SU-DHL-6 (cell line): ENCODE results near the gene ATP5F1D.

Experiments
- H2AFZ ChIP-seq: fragments of 200-600 bp; sonication (generic); 2 replicates; pipeline ENCODE4 v1.6.1; 2014; ENCODE audit warnings: low read depth, mild to moderate bottlenecking, moderate library complexity, mixed read lengths, antibody characterized with exemption, low read length; ENCODE audit not compliant: severe bottlenecking
- H3F3A ChIP-seq: fragments of 200-600 bp; shearing (Covaris generic); 2 replicates; pipeline ENCODE4 v1.6.0; 2016; ENCODE audit warnings: antibody characterized with exemption, mild to moderate bottlenecking; ENCODE audit not compliant: insufficient read depth
- H3K27ac ChIP-seq: fragments of 200-600 bp; sonication (generic); 2 replicates; pipeline ENCODE4 v1.5.1; 2016; ENCODE audit warnings: low read depth, mild to moderate bottlenecking, low read length, moderate library complexity, mixed read lengths
- H3K27me3 ChIP-seq: fragments of 200-600 bp; sonication (generic), shearing (Covaris generic); 2 replicates; pipeline ENCODE4 v1.6.0; 2014; ENCODE audit warnings: mild to moderate bottlenecking, low read length
- H3K36me3 ChIP-seq: fragments of 200-600 bp; sonication (generic); 2 replicates; pipeline ENCODE4 v1.6.1; 2014; ENCODE audit warnings: mild to moderate bottlenecking, low read length, mixed read lengths
- H3K4me2 ChIP-seq: fragments of 300-600, 200-600 bp; shearing (Covaris generic), sonication (generic); 2 replicates; pipeline ENCODE4 v1.6.0; 2014; ENCODE audit warnings: low read length, low read depth, mild to moderate bottlenecking; ENCODE audit not compliant: poor library complexity, severe bottlenecking
- H3K4me3 ChIP-seq: fragments of 200-600 bp; sonication (generic); 2 replicates; pipeline ENCODE4 v1.5.1; 2014; ENCODE audit warnings: antibody characterized with exemption, low read length, mild to moderate bottlenecking, mixed read lengths; ENCODE audit not compliant: insufficient read depth, poor library complexity, severe bottlenecking
- H3K79me2 ChIP-seq: fragments of 200-600 bp; sonication (generic); 2 replicates; pipeline ENCODE4 v1.6.1; 2014; ENCODE audit warnings: mild to moderate bottlenecking, low read length, moderate library complexity; ENCODE audit not compliant: insufficient read depth
- H3K9ac ChIP-seq: fragments of 200-600 bp; sonication (generic); 2 replicates; pipeline ENCODE4 v1.7.0; 2014; ENCODE audit warnings: mild to moderate bottlenecking, low read length
- H3K9me2 ChIP-seq: fragments of 200-600 bp; sonication (generic); replicated peaks from 2 replicates; pipeline ENCODE4 v1.6.1; 2014; ENCODE audit warnings: low read length; ENCODE audit not compliant: insufficient read depth
- H3K9me3 ChIP-seq: fragments of 200-600 bp; sonication (generic); 2 replicates; pipeline ENCODE4 v1.6.1; 2014; ENCODE audit warnings: low read length, mixed read lengths; ENCODE audit not compliant: insufficient read depth
- H4K20me1 ChIP-seq: fragments of 200-600 bp; sonication (generic); 2 replicates; pipeline ENCODE4 v1.6.1; 2014; ENCODE audit warnings: low read depth, mild to moderate bottlenecking, antibody characterized with exemption, low read length, moderate library complexity, mixed read lengths
- CTCF ChIP-seq: fragments of 200-600 bp; sonication (generic); IDR thresholded peaks from one replicate; pipeline ENCODE4 v1.5.1; 2017; ENCODE audit warnings: antibody characterized with exemption, mild to moderate bottlenecking, low read length, moderate library complexity; ENCODE audit not compliant: insufficient read depth, poor library complexity, severe bottlenecking
- EZH2phosphoT487 ChIP-seq: fragments of 200-600 bp; sonication (generic), shearing (Covaris generic); conservative IDR thresholded peaks from 2 replicates; pipeline ENCODE4 v1.6.1; 2018; ENCODE audit warnings: mild to moderate bottlenecking, antibody characterized with exemption, low read length, moderate library complexity, mixed read lengths

Gene ATP5F1D

GRCh38 chr19:1290703-1291651, 49.4 kb downstream of the ATP5F1D start:
- Histone ChIP-seq H4K20me1 (no peaks in the 10 kb centered on the region), H3K27me3 (peaks cover 4% of the 10 kb centered on the region; the same call in 1 of the 2 replicates), H3K9ac (no peak overlapping the region), H3K36me3 (no peaks in the 10 kb centered on the region), H3K9me2 (no peaks in the 10 kb centered on the region), H3K9me3 (no peaks in the 10 kb centered on the region), H3K27ac (no peak overlapping the region), H3F3A (no peaks in the 10 kb centered on the region), H2AFZ (no peak overlapping the region), H3K4me2 (no peak overlapping the region), H3K79me2 (no peaks in the 10 kb centered on the region), H3K4me3 (no peak overlapping the region)
- TF ChIP-seq EZH2phosphoT487, result no peak
- TF ChIP-seq CTCF, result no peak

- Histone ChIP-seq H3K4me2 (no peak overlapping the region), H3F3A (no peaks in the 10 kb centered on the region), H3K9me3 (no peaks in the 10 kb centered on the region), H3K9me2 (no peaks in the 10 kb centered on the region), H3K79me2 (no peaks in the 10 kb centered on the region), H3K36me3 (no peaks in the 10 kb centered on the region), H3K9ac (no peak overlapping the region), H3K4me3 (no peak overlapping the region), H2AFZ (no peak overlapping the region), H3K27ac (no peak overlapping the region), H3K27me3 (peaks cover 4% of the 10 kb centered on the region; the same call in 1 of the 2 replicates), H4K20me1 (no peaks in the 10 kb centered on the region)
- TF ChIP-seq EZH2phosphoT487, result no peak
- no peak for TF ChIP-seq CTCF
These were observed 50.3 kb downstream of the ATP5F1D start for GRCh38 chr19:1291761-1292418.

GRCh38 chr19:1292419-1293151, 51.0 kb downstream of the ATP5F1D start:
- Histone ChIP-seq H3K36me3 (no peaks in the 10 kb centered on the region), H3F3A (no peaks in the 10 kb centered on the region), H3K27ac (no peak overlapping the region), H3K79me2 (no peaks in the 10 kb centered on the region), H3K9me2 (no peaks in the 10 kb centered on the region), H3K4me3 (no peak overlapping the region), H4K20me1 (no peaks in the 10 kb centered on the region), H3K27me3 (peaks cover 4% of the 10 kb centered on the region; the same call in 1 of the 2 replicates), H3K4me2 (no peak overlapping the region), H2AFZ (no peak overlapping the region), H3K9me3 (no peaks in the 10 kb centered on the region), H3K9ac (no peak overlapping the region)
- no peak for TF ChIP-seq EZH2phosphoT487
- TF ChIP-seq CTCF, result no peak
